ENCODE results near the gene DHX36. TPM values are rescaled to one million over a fixed set of nuclear protein-coding genes. Genes with fewer than 3 reads are reported as not detected.

Gene DHX36
- total RNA-seq, 1 donor from 2014 or later = 53.8 TPM

GRCh38 chr3:154229217-154229590, 95.1 kb downstream of the DHX36 start:
- Mint-ChIP-seq H3K9me3 (ENCODE audit: unreplicated experiment) (no peaks in the 10 kb centered on the region), H3K36me3 (ENCODE audit: low read depth, unreplicated experiment) (no peaks in the 10 kb centered on the region), H3K27ac (ENCODE audit: unreplicated experiment) (peak overlapping the region; percentile 88), H3K4me3 (ENCODE audit: unreplicated experiment) (no peak overlapping the region), H3K27me3 (ENCODE audit: unreplicated experiment) (no peaks in the 10 kb centered on the region), H3K4me1 (ENCODE audit: unreplicated experiment) (peaks cover 38% of the 10 kb centered on the region)
- no peak for TF ChIP-seq CTCF (IDR thresholded peaks at IDR 0.05; ENCODE audit: unreplicated experiment)
- no peak for DNase-seq (ENCODE audit: low spot score)

GRCh38 chr3:154228561-154229216, 95.6 kb downstream of the DHX36 start:
- Mint-ChIP-seq H3K4me3 (ENCODE audit: unreplicated experiment) (no peak overlapping the region), H3K9me3 (ENCODE audit: unreplicated experiment) (no peaks in the 10 kb centered on the region), H3K4me1 (ENCODE audit: unreplicated experiment) (peaks cover 35% of the 10 kb centered on the region), H3K27me3 (ENCODE audit: unreplicated experiment) (no peaks in the 10 kb centered on the region), H3K36me3 (ENCODE audit: low read depth, unreplicated experiment) (no peaks in the 10 kb centered on the region), H3K27ac (ENCODE audit: unreplicated experiment) (no peak overlapping the region)
- no peak for TF ChIP-seq CTCF (IDR thresholded peaks at IDR 0.05; ENCODE audit: unreplicated experiment)
- DNase-seq (ENCODE audit: low spot score) = no peak

GRCh38 chr3:154227531-154227930, 96.8 kb downstream of the DHX36 start:
- H3K36me3 Mint-ChIP-seq (ENCODE audit: low read depth, unreplicated experiment) = no peaks in the 10 kb centered on the region
- H3K9me3 Mint-ChIP-seq (ENCODE audit: unreplicated experiment) = no peaks in the 10 kb centered on the region
- H3K4me1 Mint-ChIP-seq (ENCODE audit: unreplicated experiment) = peaks cover 28% of the 10 kb centered on the region
- H3K27ac Mint-ChIP-seq (ENCODE audit: unreplicated experiment) = no peak overlapping the region
- no peak for TF ChIP-seq CTCF (IDR thresholded peaks at IDR 0.05; ENCODE audit: unreplicated experiment)
- H3K27me3 Mint-ChIP-seq (ENCODE audit: unreplicated experiment) = no peaks in the 10 kb centered on the region
- H3K4me3 Mint-ChIP-seq (ENCODE audit: unreplicated experiment) = no peak overlapping the region
- no peak for DNase-seq (ENCODE audit: low spot score)

- no peak for DNase-seq (ENCODE audit: low spot score)
- H3K36me3 Mint-ChIP-seq (ENCODE audit: low read depth, unreplicated experiment) = no peaks in the 10 kb centered on the region
- TF ChIP-seq CTCF (IDR thresholded peaks at IDR 0.05; ENCODE audit: unreplicated experiment) = no peak
These were observed 98.8 kb downstream of the DHX36 start for GRCh38 chr3:154225536-154225935.

GRCh38 chr3:154224866-154225265, 99.4 kb downstream of the DHX36 start:
- DNase-seq (ENCODE audit: low spot score) = no peak
- no peaks in the 10 kb centered on the region for H3K9me3 Mint-ChIP-seq (ENCODE audit: unreplicated experiment)
- no peak for TF ChIP-seq CTCF (IDR thresholded peaks at IDR 0.05; ENCODE audit: unreplicated experiment)
- peaks cover 1% of the 10 kb centered on the region for H3K27me3 Mint-ChIP-seq (ENCODE audit: unreplicated experiment)
- no peaks in the 10 kb centered on the region for H3K36me3 Mint-ChIP-seq (ENCODE audit: low read depth, unreplicated experiment)
- H3K27ac Mint-ChIP-seq (ENCODE audit: unreplicated experiment) = no peak overlapping the region
- no peak overlapping the region for H3K4me3 Mint-ChIP-seq (ENCODE audit: unreplicated experiment)
- H3K4me1 Mint-ChIP-seq (ENCODE audit: unreplicated experiment) = peaks cover 18% of the 10 kb centered on the region

More at GRCh38 chr3:154225536-154225935, 98.8 kb downstream of the DHX36 start:
- Mint-ChIP-seq H3K27me3 (ENCODE audit: unreplicated experiment) (no peaks in the 10 kb centered on the region), H3K4me3 (ENCODE audit: unreplicated experiment) (no peak overlapping the region), H3K9me3 (ENCODE audit: unreplicated experiment) (no peaks in the 10 kb centered on the region), H3K27ac (ENCODE audit: unreplicated experiment) (no peak overlapping the region), H3K4me1 (ENCODE audit: unreplicated experiment) (peaks cover 24% of the 10 kb centered on the region)
